NOMO-1 treated with DMSO at 0.1 percent for 48 hours (cell line): ENCODE data around the gene OR51E2.

Experiments
- DNase-seq: peaks from one replicate; lab custom pipeline; 2025; ENCODE audit not compliant: unreplicated experiment; lab: John Stamatoyannopoulos, UW

The OR51E2 gene

DNA sequence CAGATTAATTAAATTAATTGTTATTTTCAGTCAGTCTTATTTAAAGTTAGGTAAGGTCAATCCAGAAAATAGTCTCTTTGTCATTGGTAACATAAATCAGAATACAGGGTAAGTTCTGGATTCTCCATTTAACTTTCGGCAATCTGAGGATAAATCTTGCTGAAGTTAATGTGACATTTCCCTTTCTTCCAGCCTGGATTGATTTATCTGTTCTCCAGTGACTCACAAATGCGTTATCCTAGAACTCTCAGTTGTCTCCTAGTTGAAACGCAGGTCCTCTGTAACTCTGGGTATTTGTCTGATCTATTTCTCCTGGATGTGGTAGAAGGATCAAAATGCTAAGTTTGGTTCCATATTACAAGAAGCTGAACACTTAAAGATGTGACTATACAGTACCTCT lies 32.9 kb downstream of the OR51E2 start:
- DNase-seq: no peak

DNA sequence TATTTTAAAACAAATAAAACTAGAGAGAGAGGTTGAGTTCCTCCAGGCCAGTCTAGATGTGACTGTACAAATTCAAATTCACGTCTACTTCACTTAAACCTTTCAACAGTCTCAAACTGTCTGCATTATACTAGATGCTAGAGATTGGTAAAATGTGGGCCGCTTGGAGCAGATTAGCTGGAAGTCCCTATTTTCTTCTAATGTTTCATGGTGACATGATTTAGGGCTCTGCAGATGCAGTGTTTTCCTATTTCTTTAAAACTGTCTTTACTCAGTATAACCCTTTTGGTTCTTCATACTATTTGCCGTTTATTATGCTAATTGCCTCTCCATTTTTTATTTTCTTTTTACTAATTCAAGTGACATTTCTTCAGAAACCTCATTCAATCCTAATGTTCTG lies 33.5 kb downstream of the OR51E2 start:
- DNase-seq: no peak

DNA sequence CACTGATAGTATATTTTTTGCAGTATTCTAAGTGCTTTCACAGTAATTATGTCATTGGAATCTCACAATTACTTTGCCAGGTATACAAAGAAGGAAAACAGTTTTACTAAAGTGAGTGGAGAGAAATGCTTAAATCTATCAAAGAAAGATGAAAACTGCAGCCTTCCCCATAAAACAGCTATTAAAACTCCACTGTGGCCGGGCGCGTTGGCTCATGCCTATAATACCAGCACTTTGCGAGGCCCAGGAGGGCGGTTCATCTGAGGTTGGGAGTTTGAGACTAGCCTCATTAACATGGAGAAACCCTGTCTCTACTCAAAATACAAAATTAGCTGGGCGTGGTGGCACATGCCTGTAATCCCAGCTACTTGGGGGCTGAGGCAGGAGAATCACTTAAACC lies 34.8 kb downstream of the OR51E2 start:
- DNase-seq: no peak

DNA sequence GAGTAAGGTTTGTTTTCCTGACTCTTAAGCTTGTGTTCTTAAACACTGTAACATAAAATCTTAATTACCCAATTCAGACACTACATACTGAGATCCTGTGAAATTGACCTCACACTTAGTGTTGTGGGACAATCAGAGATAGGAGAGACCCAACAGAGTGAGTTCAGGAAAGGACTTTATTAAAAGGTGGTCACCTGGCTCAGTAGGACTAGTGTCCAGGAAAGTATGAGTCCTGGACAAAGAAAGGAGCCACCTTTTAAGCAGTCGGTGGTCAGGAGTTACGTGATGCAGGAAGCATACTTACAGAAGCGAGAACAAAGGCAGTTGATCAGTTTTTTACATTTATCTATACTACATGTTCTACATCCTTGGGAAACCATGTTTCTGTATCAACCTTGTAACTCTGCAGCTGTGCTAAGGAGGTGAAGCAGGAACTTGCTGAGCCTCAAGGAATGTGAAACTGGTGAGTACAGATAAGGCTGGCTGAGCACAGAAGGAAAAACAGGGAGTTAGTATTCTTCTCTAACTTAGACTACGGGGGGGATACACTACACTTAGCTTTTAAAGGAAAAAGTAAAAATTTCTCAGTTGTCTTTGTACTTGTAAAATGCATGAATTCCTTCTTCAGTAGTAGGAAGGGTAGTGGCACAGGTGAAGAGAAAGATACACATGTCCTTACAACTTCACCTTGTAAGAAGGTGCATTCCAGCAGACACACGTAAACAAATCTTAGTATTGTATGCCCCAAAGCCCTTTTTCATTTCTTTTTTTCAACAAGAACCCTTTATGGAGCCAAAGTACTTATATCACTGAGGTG lies 38.8 kb downstream of the OR51E2 start:
- DNase-seq: no peak

DNA sequence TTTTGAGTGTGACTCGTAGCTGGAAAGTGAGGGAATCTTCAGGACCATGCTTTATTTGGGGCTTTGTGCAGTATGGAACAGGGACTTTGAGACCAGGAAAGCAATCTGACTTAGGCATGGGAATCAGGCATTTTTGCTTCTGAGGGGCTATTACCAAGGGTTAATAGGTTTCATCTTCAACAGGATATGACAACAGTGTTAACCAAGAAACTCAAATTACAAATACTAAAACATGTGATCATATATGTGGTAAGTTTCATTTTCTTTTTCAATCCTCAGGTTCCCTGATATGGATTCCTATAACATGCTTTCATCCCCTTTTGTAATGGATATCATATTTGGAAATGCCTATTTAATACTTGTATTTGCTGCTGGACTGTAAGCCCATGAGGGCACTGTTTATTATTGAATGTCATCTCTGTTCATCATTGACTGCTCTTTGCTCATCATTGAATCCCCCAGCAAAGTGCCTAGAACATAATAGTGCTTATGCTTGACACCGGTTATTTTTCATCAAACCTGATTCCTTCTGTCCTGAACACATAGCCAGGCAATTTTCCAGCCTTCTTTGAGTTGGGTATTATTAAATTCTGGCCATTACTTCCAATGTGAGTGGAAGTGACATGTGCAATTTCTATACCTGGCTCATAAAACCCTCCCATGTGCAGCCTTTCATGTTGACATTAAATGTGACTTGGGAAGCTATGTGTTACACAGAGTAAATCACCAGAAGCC lies 42.9 kb downstream of the OR51E2 start:
- no peak for DNase-seq

DNA sequence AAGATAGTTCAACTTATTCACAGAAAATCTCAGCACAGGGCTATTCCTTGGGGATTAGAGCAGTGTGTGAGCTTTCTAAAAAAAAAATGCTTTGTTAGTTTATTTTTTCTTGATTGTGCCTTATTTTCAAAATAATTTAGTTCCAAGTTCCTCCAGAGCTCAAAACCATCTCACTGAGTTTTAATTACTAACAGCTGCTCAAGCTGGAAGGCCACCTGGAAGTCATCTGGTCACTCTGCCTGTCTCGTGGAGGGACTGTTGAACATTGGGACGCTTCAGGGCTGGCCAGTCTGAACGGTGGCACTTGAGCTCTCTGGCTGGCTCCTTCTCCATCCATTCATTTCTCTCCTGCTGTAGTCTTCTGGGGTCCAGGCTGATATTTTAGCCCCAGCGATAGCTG lies 49.9 kb downstream of the OR51E2 start:
- DNase-seq: no peak

DNA sequence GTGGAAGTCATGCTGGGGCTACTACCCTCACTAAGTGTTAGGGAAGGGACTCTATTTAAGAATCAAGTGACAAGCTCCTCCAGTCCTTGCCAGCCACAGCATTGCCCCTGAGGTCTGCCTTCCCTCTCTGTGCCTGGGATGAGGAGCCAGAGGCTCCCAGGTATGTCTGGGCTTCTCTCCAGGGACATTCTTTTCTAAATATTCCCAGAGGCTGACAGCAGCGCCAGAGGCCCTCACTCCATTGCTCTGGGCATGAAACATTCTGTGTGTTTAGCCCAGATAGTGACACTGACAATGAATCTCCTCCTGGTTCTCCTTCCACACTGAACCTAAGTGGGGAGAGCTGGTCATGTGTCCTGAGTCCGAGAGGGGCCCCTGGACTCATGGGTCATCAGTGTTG lies 51.7 kb downstream of the OR51E2 start:
- no peak for DNase-seq

DNA sequence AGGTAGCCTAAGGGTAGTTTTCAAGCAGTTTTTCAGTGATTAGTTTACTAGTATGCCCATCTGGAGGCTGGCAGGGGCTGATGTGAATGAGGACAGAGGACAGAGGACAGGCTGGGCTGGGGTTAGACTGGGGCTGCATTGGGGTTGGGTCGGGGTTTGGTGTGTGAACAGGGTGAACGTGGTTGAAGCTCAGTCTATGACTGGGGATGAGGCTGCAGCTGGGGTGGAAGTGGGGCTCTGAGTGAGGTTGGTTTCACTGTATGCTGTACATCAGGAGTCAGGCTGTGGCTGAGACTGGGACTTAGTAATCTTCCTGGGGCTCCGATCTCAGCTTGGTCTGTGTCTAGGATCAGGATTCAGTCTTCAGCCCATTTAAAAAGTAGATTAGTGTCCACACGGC lies 53.4 kb downstream of the OR51E2 start:
- no peak for DNase-seq

DNA sequence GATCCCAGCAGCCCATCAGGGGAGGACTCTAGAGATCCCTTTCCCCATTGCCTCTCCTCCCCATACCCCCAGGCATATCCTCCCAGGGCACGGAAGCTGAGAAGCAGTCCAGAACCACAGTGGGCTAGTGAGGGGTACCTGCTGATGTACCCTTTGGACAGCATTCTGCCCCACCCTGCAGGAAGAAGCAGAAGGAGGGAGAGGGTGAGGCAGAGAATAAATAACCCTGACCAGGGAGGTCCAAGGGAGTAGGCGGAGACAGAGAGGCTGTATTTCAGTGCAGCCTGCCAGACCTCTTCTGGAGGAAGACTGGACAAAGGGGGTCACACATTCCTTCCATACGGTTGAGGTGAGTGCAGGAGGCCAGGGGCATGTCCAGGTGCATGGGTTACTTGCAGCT lies 54.0 kb downstream of the OR51E2 start, which contains the start of gene OR51E1:
TSS of gene OR51E1 (plus strand) at position 301 of the 400 bp plus-strand sequence. CDS start 8,545 bp downstream, outside the sequence.
- DNase-seq: no peak

DNA sequence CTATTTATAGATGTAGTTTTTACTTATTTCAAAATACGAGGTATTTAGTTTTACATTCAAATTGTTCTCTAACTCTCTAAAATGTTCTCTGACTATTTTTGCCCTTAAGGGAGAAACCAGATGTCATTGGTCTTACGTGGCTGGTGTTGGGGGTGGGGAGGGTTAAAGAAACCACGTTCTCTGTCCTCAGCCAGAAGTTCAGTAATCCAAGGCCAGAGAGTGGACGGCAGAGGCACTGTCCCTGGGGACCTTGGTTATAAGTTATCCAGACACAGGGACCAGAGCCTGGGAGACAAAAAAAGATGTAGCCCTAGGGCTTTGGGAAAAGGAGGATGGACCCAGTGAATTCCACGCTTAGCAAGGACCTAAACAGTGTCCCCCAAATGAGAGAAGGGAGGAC lies 54.6 kb downstream of the OR51E2 start:
- DNase-seq: no peak

DNA sequence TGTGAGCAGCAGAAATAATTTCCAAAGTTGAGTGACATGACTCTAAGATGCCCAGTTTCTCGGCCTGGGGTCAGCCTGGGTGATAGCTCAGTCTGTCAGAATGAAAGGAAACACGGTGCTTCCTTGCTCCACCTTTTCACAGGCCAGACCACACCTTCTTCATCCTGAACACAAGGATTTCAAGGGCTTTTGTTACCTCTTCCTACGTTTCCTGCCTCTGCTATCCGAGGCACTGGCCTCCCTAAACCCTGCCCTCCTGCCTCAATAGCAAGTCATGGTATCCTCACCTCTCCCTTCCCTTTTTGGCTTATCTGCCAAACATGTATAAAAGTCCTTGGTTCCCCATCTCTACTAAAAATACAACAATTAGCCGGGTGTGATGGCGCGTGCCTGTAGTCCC lies 55.6 kb downstream of the OR51E2 start:
- no peak for DNase-seq

DNA sequence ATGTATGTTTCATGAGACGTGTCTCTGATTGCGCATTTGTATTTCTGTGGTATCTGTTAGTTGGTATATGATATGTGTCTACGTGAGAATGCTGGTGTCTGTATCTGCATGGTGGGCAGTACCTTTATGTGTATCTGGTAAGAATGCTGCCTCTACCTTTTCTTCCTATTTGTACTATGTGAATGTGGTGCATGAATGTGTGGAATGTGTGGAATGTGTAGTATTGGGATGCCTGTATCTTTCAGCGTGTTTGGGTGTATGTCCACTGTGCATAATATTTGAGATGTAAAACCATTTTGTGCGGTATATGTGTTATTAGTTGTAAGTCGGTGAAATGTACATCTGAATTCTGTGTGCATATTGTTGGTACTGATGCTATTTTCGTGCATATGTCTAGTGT lies 56.2 kb downstream of the OR51E2 start:
- no peak for DNase-seq

DNA sequence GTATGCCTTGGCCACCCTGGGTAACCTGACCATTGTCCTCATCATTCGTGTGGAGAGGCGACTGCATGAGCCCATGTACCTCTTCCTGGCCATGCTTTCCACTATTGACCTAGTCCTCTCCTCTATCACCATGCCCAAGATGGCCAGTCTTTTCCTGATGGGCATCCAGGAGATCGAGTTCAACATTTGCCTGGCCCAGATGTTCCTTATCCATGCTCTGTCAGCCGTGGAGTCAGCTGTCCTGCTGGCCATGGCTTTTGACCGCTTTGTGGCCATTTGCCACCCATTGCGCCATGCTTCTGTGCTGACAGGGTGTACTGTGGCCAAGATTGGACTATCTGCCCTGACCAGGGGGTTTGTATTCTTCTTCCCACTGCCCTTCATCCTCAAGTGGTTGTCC lies 57.7 kb downstream of the OR51E2 start:
- no peak for DNase-seq

DNA sequence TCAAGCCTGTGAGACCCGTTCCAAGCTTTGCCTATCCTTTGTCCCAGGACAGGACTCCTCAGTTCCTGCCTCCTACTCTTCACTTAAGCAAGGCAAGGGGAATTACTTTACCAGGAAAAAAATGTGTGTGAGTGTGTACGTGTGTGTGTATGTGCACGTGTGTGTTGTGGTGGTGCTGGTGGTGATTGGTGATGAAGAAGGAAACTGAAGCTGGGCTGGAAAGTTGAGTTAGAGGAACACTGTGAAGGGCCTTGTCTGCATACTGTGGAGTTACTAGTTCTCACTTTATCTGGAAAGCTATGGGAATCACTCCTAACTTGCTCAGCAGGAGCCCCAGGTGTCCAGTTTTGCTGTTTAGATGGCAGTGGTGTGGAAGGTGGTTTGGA lies 60.0 kb downstream of the OR51E2 start:
- no peak for DNase-seq

DNA sequence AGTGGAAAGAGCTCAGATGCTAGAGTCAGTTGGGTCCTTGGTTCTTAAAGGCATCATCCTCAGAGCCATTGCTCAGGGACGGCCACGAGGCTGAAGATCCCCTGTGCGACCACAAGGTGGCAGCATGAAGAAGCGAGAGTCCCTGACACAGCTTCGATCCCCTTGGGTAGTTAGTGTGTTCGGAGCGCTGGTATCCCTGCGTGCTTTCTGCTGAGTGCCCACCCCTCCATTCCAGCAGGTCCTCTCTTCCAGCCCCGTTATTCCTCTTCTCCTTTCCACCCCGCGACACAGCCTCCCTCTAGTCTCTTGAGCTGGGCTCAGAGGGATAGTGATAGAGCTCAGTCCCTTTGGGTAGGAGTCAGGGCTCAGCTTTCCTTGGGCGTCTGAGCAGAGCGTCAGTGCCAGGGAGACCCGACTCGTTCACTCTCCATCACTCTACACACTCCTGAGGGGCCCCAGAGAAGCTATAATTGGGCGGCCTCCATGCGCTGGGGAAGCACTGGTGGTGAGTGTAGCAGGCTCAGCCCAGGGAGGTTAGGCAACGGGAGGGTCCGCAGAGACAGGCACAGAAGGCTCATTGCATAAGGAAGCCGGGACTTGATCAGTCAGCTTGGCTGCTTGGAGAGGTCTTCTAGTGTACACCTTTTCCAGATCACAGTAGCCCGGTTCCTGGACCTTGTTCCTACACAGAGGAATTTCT lies 60.5 kb downstream of the OR51E2 start, which contains the start of gene OR51D1:
TSS of gene OR51D1 (plus strand) at position 516 of the 700 bp plus-strand sequence. CDS start 2,314 bp downstream, outside the sequence.
- DNase-seq: peak; percentile 54

DNA sequence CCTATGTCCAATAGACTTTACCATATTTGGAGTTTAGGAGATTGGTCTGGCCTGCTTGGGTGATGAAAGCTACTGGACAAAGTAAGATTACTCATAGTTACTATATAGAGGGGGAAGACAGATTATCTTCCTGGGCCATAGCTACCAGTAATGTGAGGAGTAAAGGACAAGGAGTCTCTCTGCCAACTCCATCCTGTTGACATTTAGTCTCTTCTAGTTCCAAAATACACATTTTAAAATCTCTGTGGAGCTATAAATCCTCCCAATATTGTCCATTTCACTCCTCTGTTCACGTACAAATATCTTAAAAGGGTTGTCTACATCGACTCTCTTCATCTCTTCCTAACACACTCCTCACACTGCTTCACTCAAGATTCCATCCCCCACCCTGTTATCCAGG lies 61.5 kb downstream of the OR51E2 start:
- DNase-seq: no peak
